ENCODE data around the gene HOXB9. TPM values are rescaled to one million over a fixed set of nuclear protein-coding genes. Genes with fewer than 3 reads are reported as not detected.

Gene HOXB9
- total RNA-seq, 1 experiment from 2014 or later: 27.8 TPM

- peaks cover 33% of the 10 kb centered on the region for H3K4me1 Mint-ChIP-seq (ENCODE audit: low read depth, unreplicated experiment)
- no TSS peak for BruUV-seq (replicated peaks)
- intact Hi-C loops (cut with micrococcal nuclease; ENCODE audit: unreplicated experiment): no loop called here
- H3K4me3 Mint-ChIP-seq (ENCODE audit: low read depth, unreplicated experiment): peak overlapping the region; percentile 88
- CTCF ChIA-PET: no interaction called here
- DNase-seq: no peak
- H3K27ac Mint-ChIP-seq (ENCODE audit: unreplicated experiment): peak overlapping the region; percentile 74
- H3K9me3 Mint-ChIP-seq (ENCODE audit: low read depth, unreplicated experiment): no peaks in the 10 kb centered on the region
- peaks cover 99% of the 10 kb centered on the region for H3K36me3 Mint-ChIP-seq (ENCODE audit: insufficient read depth, unreplicated experiment)
- no peak for TF ChIP-seq CTCF (IDR thresholded peaks at IDR 0.05; ENCODE audit: unreplicated experiment)
- H3K27me3 Mint-ChIP-seq (ENCODE audit: unreplicated experiment): peaks cover 16% of the 10 kb centered on the region
Measured at GRCh38 chr17:48611213-48611612, 14.9 kb downstream of the HOXB9 start.

DNA sequence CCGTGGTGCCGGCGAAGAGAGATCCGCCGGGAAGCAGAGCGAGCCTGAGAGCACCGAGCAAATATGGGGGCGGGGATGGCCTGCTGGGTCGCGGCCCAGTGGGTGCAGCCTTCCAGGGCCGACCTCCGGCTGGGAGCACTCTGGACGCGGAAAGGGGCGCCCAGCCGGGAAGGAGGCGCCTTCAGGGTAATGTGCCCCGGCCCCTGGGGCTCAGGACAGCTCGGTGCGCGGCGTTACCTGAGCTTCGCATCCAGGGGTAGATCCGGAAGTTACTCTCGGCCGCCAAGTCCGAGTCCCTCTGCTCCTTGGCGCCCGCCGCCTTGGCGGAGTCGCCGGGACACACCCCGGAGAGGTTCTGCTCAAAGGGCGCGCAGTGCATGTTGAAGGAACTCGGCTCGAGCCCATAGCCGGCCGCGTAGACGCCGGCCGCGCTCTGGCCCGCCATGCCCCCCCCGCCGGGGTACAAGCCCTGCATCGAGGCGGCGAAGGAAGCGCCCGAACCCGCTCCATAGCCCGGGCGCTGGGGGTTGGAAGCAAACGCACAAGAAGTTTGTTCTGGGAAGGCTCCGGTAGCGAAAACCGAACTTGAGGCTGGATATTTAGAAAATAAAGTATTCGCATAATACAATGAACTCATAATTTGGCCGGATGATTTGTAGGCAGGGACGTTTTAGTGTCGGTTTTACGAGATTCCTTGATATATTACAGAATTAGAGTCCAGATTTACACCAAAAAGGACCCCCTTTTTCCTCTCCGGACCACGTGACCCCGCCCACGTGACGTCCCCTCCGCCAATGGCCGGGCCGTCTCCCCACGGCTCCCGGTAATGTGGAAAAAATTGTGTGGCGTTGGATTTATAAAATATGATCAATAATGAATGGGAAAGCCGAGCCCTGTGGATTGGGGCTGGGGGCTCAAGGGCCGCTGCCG is 15.6 kb downstream of the HOXB9 start, which contains the start of gene HOXB7:
HOXB7 (minus strand) TSS at position 736 of the 930 bp plus-strand sequence; CDS start at position 637, 99 bp downstream.
- CTCF ChIA-PET: interaction anchor here (0.5 to 1.0 kb wide), 4 partner anchors 9 to 848 kb away, joined by 3 to 6 read pairs (median 4); no protein-coding TSS in a partner anchor
- Mint-ChIP-seq H3K36me3 (ENCODE audit: insufficient read depth, unreplicated experiment) (peaks cover 97% of the 10 kb centered on the region), H3K27me3 (ENCODE audit: unreplicated experiment) (peaks cover 15% of the 10 kb centered on the region), H3K4me3 (ENCODE audit: low read depth, unreplicated experiment) (peak within 1 kb of the TSS; percentile 88), H3K9me3 (ENCODE audit: low read depth, unreplicated experiment) (no peaks in the 10 kb centered on the region), H3K27ac (ENCODE audit: unreplicated experiment) (peak within 1 kb of the TSS; percentile 74), H3K4me1 (ENCODE audit: low read depth, unreplicated experiment) (peaks cover 35% of the 10 kb centered on the region)
- intact Hi-C loops (cut with micrococcal nuclease; ENCODE audit: unreplicated experiment): no loop called here
- BruUV-seq (replicated peaks): no TSS peak
- peak; percentile 93 for DNase-seq
- TF ChIP-seq CTCF (IDR thresholded peaks at IDR 0.05; ENCODE audit: unreplicated experiment): no peak

DNA sequence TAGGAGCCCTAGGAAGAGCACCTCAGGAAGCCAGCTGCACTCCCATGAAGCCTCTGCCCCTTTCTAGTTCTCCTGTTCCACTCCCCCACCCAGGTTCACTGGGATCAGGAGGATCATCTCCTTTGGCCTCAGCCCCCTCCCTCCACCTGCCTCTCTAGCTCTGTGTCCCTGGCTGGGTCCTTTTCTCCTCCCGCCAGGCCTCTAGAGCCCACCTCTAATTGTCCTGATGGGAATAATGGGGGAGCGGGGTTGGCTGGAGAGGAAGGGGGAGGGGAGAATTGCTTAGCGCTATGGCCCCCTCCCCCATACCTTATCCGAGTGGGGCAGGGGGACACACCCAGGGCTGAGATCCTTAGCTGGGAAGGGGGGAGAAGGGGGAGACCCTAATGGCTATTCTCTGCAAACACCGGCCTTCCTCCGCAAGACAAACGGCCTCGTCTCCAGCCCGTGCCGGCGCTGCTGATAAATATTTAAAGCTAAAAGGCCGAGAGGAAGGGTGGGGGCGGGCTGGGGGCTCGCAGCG is 16.3 kb downstream of the HOXB9 start:
- Mint-ChIP-seq H3K9me3 (ENCODE audit: low read depth, unreplicated experiment) (no peaks in the 10 kb centered on the region), H3K4me3 (ENCODE audit: low read depth, unreplicated experiment) (peak overlapping the region; percentile 88), H3K4me1 (ENCODE audit: low read depth, unreplicated experiment) (peaks cover 29% of the 10 kb centered on the region), H3K36me3 (ENCODE audit: insufficient read depth, unreplicated experiment) (peaks cover 96% of the 10 kb centered on the region), H3K27ac (ENCODE audit: unreplicated experiment) (peak overlapping the region; percentile 12), H3K27me3 (ENCODE audit: unreplicated experiment) (peaks cover 8% of the 10 kb centered on the region)
- TF ChIP-seq CTCF (IDR thresholded peaks at IDR 0.05; ENCODE audit: unreplicated experiment): no peak
- CTCF ChIA-PET: interaction anchor here (0.6 to 1.7 kb wide), 5 partner anchors 8 to 660 kb away, joined by 3 to 6 read pairs (median 4); no protein-coding TSS in a partner anchor
- no TSS peak for BruUV-seq (replicated peaks)
- no peak for DNase-seq
- intact Hi-C loops (cut with micrococcal nuclease; ENCODE audit: unreplicated experiment): no loop called here

DNA sequence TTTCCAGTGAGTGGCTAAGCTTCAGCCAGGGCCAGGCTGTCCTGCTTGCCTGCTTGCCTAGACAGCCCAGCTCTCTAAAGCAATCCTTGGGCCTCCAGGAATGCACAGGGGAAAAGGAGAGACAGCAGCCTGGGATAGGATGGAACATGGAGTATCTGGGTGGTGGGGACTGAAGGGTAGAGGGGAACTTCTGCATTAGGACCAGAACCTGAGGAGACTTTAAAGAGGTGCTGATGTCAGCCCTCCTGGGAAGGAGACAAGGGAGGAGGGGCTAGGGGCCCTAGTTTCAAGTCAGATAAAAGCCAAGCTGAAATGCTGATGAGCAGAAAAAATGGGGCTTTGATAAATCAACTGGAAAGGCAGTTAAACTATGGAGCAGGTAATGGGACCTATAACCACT is 17.1 kb downstream of the HOXB9 start:
- peak overlapping the region; percentile 42 for H3K27ac Mint-ChIP-seq (ENCODE audit: unreplicated experiment)
- no TSS peak for BruUV-seq (replicated peaks)
- H3K27me3 Mint-ChIP-seq (ENCODE audit: unreplicated experiment): no peaks in the 10 kb centered on the region
- H3K4me3 Mint-ChIP-seq (ENCODE audit: low read depth, unreplicated experiment): peak overlapping the region; percentile 88
- no peaks in the 10 kb centered on the region for H3K9me3 Mint-ChIP-seq (ENCODE audit: low read depth, unreplicated experiment)
- TF ChIP-seq CTCF (IDR thresholded peaks at IDR 0.05; ENCODE audit: unreplicated experiment): no peak
- CTCF ChIA-PET: interaction anchor here (0.7 to 1.7 kb wide), 3 partner anchors 11 to 52 kb away, joined by 3 to 5 read pairs (median 4); no protein-coding TSS in a partner anchor
- H3K4me1 Mint-ChIP-seq (ENCODE audit: low read depth, unreplicated experiment): peaks cover 27% of the 10 kb centered on the region
- peaks cover 96% of the 10 kb centered on the region for H3K36me3 Mint-ChIP-seq (ENCODE audit: insufficient read depth, unreplicated experiment)
- intact Hi-C loops (cut with micrococcal nuclease; ENCODE audit: unreplicated experiment): no loop called here
- no peak for DNase-seq

All from Calu3 (cell line).